NCI-H82 (cell line): ENCODE measurements around the gene ANKRD24.
"Not testable (repeated sequence)": the region's sequence is repeated elsewhere in the genome, so short reads cannot be mapped to it uniquely, and the experiment has no call there.

Source experiments
- DNase-seq: peaks from one replicate; lab custom pipeline; 2025; lab: John Stamatoyannopoulos, UW

Gene ANKRD24

GRCh38 chr19:4173479-4174212, 8.8 kb upstream of the ANKRD24 start:
- no peak for DNase-seq

- no peak for DNase-seq
Observed at GRCh38 chr19:4174213-4174894, 8.1 kb upstream of the ANKRD24 start.

- DNase-seq: no peak
Observed at GRCh38 chr19:4174895-4175668, 7.4 kb upstream of the ANKRD24 start.

- no peak for DNase-seq
Observed at GRCh38 chr19:4175669-4175931, 6.9 kb upstream of the ANKRD24 start.

- DNase-seq: no peak
Observed at GRCh38 chr19:4177146-4177545, 5.3 kb upstream of the ANKRD24 start.

GRCh38 chr19:4178990-4179389, 3.5 kb upstream of the ANKRD24 start:
- no peak for DNase-seq

GRCh38 chr19:4181053-4181508, 1.4 kb upstream of the ANKRD24 start:
- no peak for DNase-seq

- peak; percentile 46 for DNase-seq
Observed at GRCh38 chr19:4183967-4184717, 1.7 kb downstream of the ANKRD24 start.

- DNase-seq: no peak
Observed at GRCh38 chr19:4184718-4185352, 2.3 kb downstream of the ANKRD24 start.

GRCh38 chr19:4185413-4186086, 3.1 kb downstream of the ANKRD24 start:
- no peak for DNase-seq

- peak; percentile 85 for DNase-seq
Observed at GRCh38 chr19:4186087-4186993, 3.9 kb downstream of the ANKRD24 start.

GRCh38 chr19:4187313-4188122, 5.0 kb downstream of the ANKRD24 start:
- no peak for DNase-seq

- DNase-seq: no peak
Observed at GRCh38 chr19:4189641-4190040, 7.2 kb downstream of the ANKRD24 start.

GRCh38 chr19:4192537-4192936, 10.0 kb downstream of the ANKRD24 start:
- not testable (repeated sequence) for DNase-seq

GRCh38 chr19:4194353-4194752, 11.9 kb downstream of the ANKRD24 start:
- no peak for DNase-seq

GRCh38 chr19:4196009-4196408, 13.5 kb downstream of the ANKRD24 start:
- no peak for DNase-seq

- no peak for DNase-seq
Observed at GRCh38 chr19:4196587-4197148, 14.2 kb downstream of the ANKRD24 start.

- no peak for DNase-seq
Observed at GRCh38 chr19:4197228-4197624, 14.7 kb downstream of the ANKRD24 start.
